Motor neuron (in vitro differentiated cells): ENCODE results near the gene APMAP. TPM values are rescaled to one million over a fixed set of nuclear protein-coding genes. Genes with fewer than 3 reads are reported as not detected.
"Not testable (repeated sequence)": the region's sequence is repeated elsewhere in the genome, so short reads cannot be mapped to it uniquely, and the experiment has no call there.

Experiments
- ATAC-seq, 8 experiments: fragments of 200-7000 bp; cut with Tn5 transposase; replicated peaks in 6 of 8; 2 replicates each; pipeline ENCODE4 v1.8.0; 2021; ENCODE audit warnings: mild to moderate bottlenecking in 8 of 8, moderate library complexity in 8 of 8
- H3K27ac ChIP-seq, 2 donors: fragments of 250-450 bp; sonication (Bioruptor Pico); 2 replicates each; pipeline ENCODE4 v1.9.0; 2021; ENCODE audit warnings: antibody characterized with exemption in 2 of 2, mild to moderate bottlenecking in 2 of 2, moderate library complexity in 1 of 2
- H3K4me1 ChIP-seq, 2 donors: fragments of 250-450 bp; sonication (Bioruptor Pico); replicated peaks in 1 of 2; 2 replicates each; pipeline ENCODE4 v1.6.1; 2021; ENCODE audit warnings: antibody characterized with exemption in 2 of 2, mild to moderate bottlenecking in 2 of 2, moderate library complexity in 1 of 2
- H3K4me3 ChIP-seq, 5 donors: fragments of 250-450 bp; sonication (Bioruptor Pico); 2 replicates each; pipeline ENCODE4 v1.9.0; 2021; ENCODE audit warnings: antibody characterized with exemption in 5 of 5, mild to moderate bottlenecking in 5 of 5, moderate library complexity in 4 of 5
- WGBS, 10 experiments: fragments of 450-650 bp; shearing (Covaris generic); methylation state at CpG; one replicate each; pipeline ENCODE4 v1.0.0; 2022; 5-methylcytosine and 5-hydroxymethylcytosine counted together
- in situ Hi-C, 9 experiments: fragments of 400-800 bp; cut with MboI; loops; one replicate each; pipeline ENCODE4 v1.15.0; 2021; ENCODE audit warnings: low sequenced_read_pairs in 9 of 9, low pct_unique_long_range_greater_than_20kb in 2 of 9; ENCODE audit not compliant: unreplicated experiment in 9 of 9
- total RNA-seq, 8 experiments: library from RNA; unstranded; fragments of 300-600 nt; gene quantifications; 2 replicates each; pipeline versions ENCODE4 v1.2.3 to v1.2.4, GENCODE V29; 2022

APMAP gene
- total RNA-seq, 8 experiments from 2014 or later: 47.5 to 163 (median 73.7) TPM

DNA sequence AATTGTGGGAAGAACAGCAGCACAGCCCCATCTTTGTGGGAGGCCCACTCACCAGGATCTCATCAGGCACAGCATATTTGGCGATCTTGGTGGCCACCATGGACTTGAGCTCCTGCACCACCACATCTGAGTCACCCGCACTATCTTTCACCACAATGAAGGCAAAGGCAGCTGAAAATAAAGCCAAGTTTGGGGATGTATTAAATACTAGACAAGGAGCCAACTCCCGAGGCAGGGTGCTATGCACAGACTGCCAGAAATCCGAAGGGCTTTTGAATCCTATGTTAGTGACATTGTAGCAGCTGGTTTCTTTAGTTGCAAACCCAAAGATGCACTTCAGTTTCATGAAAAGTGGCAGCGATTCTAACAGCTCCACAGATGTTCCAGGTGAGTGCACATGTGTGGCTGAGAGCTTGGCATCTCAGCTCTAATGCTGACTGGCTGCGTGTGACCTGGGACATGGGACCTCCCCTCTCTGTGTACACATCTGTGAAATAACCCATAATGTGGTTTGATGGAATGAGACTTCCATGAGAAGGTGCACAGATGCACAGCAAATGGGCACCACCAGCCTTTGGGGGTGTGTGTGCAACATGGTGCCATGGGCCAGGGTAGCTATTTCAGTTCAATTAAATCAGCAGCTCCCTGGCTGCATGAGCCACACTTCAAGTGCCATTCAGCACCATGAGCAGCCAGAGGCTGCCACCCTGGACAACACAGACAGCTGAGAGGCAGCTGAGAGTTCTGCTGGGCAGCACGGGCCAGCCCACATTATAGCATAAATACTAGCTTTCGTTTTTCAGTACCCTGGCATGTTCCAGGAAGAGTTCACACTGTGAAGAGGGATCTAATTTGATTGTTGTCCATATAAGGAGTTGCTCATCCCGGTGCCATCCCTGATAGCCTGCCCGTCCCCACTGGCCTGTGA is 16.9 kb upstream of the APMAP start:
- Histone ChIP-seq H3K4me3 (no peak overlapping the region), H3K4me1 (no peaks in the 10 kb centered on the region), H3K27ac (no peak overlapping the region)
- ATAC-seq: peak in 1 of 8 experiments; percentile 6
- in situ Hi-C loops: no loop called here
- WGBS, 10 experiments: 65 to 100% (median 77%) methylated on average over 1 to 4 of the region's 10 CpGs; no CpG with 5 or more reads in 4 of the 10 experiments

DNA sequence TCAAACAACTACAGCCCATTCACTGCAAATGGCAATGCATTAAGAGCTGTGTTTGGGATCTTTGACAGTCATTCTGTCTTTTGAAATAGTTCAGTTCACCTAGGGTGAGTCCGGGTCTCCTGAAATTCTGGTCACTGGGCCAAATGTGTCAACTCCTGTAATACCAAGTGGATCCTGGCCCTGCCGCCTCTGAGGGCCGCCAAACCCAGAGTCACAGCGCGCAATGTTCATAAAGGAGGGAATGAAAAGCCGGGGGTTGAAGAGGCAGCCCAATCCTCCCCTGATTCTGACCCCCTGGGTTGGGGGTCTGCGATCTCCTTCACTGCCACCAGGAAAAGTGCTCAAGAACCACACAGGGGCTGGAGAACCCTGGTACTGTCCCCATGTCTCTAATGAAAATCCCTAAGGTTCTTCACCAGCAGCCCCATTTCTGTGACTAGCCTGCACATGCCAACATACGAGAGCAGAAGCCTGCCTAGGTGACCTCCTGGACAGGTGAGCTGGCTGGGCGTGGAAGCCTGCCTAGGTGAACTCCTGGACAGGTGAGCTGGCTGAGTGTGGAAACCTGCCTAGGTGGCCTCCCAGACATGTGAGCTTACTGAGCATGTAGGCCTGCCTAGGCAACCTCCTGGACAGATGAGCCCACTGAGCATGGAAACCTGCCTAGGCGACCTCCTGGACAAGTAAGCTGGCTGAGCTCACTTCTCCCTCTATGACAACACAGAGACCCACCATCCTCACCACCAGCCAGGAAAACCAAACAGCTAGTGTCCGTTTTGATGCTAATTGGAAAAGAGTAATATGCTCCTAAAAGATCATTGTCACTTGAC is 16.1 kb upstream of the APMAP start:
- Histone ChIP-seq H3K27ac (no peak overlapping the region), H3K4me3 (no peak overlapping the region), H3K4me1 (no peaks in the 10 kb centered on the region)
- in situ Hi-C loops: no loop called here
- 0 to 98% (median 89%) methylated on average over 1 to 7 of the region's 11 CpGs; no CpG with 5 or more reads in 3 of the 10 experiments for WGBS, 10 experiments
- ATAC-seq: no peak

DNA sequence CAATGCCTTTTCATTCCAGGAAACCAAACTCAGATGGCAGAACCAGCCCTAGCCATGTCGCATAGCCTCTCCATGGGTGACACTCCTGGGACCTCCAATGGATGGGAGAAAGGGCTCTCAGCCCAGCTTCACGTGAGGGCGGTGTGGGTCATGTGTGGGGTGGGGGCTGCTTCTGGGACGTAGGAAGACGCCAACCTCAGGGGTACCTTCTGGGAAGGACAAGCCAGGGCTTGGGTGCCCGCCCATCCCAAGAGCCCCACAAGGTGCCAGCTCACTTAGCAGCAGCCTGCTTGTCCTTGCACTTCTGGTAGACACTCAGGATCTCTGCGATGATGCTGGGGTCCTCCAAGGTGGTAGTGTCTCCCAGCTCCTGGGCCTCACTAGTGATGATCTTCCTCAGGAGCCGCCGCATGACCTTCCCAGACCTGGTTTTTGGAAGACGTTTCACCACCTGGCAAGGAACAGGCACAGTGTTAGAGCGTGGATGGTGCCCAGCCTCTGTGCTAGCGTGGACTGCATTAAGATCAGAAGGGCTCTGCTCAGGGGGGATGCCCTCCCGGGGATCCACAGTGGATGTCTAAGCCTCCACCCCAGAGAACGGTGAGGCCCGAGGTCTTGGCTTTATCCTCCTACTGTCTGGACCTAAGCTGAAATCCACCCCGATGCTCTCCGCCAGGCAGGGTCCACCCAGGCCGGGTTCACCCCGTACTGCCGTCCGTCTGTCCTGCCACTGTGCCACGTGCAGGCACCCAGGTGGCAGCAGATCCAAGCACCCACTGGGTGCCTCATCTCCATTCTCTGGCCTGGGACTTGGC is 15.1 kb upstream of the APMAP start:
- 70 to 100% (median 92%) methylated on average over 2 to 6 of the region's 22 CpGs; no CpG with 5 or more reads in 3 of the 10 experiments for WGBS, 10 experiments
- Histone ChIP-seq H3K27ac (no peak overlapping the region), H3K4me3 (no peak overlapping the region), H3K4me1 (no peaks in the 10 kb centered on the region)
- in situ Hi-C loops: no loop called here
- ATAC-seq: no peak

DNA sequence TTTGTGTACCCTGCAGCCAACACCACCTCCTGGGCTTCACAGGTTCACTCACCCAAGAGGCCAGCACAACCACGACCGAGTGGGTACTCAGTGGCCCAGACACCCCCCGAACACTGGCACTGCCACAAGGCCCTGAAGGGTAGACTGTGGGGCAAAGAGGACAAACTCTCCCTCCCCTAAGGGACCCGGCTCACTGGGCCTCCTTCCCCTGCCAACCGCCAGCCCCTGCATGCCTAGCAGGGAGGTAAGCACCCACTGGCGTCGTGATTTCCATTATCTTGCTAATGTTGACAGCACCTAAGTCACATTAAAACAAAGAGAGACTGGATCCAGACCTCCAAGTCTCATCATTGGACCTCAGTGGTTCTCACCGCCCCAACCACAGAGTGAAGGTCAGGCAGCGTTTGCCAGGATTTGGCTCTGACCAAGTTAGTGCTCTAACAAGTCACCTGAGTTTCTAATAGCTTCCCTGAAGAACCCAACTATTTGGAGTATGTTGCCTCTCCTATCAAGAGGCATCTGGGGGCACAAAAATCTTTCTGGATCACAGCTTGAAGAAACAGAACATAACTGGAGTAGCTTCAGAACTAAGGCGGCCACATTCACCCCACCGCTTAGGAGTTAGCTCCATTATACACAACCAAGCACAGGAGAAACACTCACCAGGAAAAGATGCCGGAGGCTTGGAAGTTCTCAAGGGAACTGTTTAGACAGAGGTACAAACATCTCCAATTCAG is 14.0 kb upstream of the APMAP start:
- in situ Hi-C loops: no loop called here
- no peak for ATAC-seq
- no peak overlapping the region for H3K4me3 ChIP-seq
- no peaks in the 10 kb centered on the region for H3K4me1 ChIP-seq
- H3K27ac ChIP-seq: no peak overlapping the region
- 0 to 100% (median 89%) methylated on average over 1 to 5 of the region's 12 CpGs; no CpG with 5 or more reads in 2 of the 10 experiments for WGBS, 10 experiments

GRCh38 chr20:25005661-25006060 is 13.1 kb upstream of the APMAP start:
- WGBS, 10 experiments: 0 to 100% (median 83%) methylated on average over 1 to 7 of the region's 8 CpGs; no CpG with 5 or more reads in 1 of the 10 experiments
- Histone ChIP-seq H3K4me3 (no peak overlapping the region), H3K27ac (no peak overlapping the region), H3K4me1 (no peaks in the 10 kb centered on the region)
- in situ Hi-C loops: no loop called here
- peak in 1 of 8 experiments; percentile 39 for ATAC-seq

DNA sequence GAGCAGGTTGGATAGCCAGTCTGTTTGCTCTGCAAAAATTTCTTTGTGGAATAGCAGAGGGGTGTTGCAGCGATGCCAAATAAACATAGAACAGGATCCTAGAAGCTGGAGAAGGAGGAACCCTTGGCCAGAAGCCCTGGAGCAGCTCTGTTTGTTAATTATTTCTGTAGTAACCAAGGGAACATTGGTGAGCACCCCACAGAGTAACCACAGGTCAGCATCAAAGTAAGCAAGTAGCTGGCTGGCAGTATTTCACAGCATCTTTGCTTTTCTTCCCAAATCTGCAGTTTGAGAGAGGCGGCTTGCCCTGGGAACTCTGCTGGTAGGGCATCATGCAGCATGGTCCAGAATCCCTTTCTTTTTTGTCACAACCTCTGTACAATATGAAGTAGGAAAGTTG is 12.7 kb upstream of the APMAP start:
- Histone ChIP-seq H3K4me3 (no peak overlapping the region), H3K4me1 (no peaks in the 10 kb centered on the region), H3K27ac (no peak overlapping the region)
- WGBS, 10 experiments: 11 to 100% (median 60%) methylated on average over 1 to 2 of the region's 2 CpGs; no CpG with 5 or more reads in 5 of the 10 experiments
- peak in 1 of 8 experiments; percentile 88 for ATAC-seq
- in situ Hi-C loops: no loop called here

DNA sequence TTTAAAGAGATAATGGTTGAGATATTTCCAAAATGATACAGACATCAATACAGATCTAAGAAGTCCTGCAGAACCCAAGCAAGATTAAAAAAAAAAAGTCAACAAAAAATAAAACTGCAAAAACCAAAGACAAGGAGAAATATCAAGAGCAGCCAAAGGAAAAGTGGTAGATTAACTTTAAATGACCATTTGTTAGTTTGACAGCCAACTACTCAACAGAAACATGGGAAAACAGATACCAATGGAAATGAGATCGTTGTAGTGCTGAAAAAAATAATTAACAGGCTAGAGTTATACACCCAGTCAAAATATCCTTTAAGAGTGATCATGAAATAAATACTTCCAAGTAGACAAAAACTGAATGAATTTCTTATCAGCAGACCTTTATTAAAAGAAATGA is 10.5 kb upstream of the APMAP start:
- no peak overlapping the region for H3K27ac ChIP-seq
- 0 to 100% (median 67%) methylated on average over 1 of the region's 1 CpG; no CpG with 5 or more reads in 1 of the 10 experiments for WGBS, 10 experiments
- in situ Hi-C loops: no loop called here
- no peak overlapping the region for H3K4me3 ChIP-seq
- no peak for ATAC-seq
- H3K4me1 ChIP-seq: no peaks in the 10 kb centered on the region

DNA sequence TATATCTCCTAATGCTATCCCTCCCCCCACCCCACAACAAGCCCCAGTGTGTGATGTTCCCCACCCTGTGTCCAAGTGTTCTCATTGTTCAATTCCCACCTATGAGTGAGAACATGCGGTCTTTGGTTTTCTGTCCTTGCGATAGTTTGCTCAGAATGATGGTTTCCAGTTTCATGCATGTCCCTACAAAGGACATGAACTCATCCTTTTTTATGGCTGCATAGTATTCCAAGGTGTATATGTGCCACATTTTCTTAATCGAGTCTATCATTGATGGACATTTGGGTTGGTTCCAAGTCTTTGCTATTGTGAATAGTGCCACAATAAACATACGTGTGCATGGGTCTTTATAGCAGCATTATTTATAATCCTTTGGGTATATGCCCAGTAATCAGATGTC is 8.8 kb upstream of the APMAP start:
- in situ Hi-C loops: not testable (repeated sequence)

GRCh38 chr20:25000268-25000801 is 7.8 kb upstream of the APMAP start:
- no peak overlapping the region for H3K27ac ChIP-seq
- H3K4me3 ChIP-seq: no peak overlapping the region
- in situ Hi-C loops: no loop called here
- peak in 3 of 8 experiments; percentile 17 to 48 (median 41) for ATAC-seq
- WGBS, 10 experiments: 0 to 89% (median 23%) methylated on average over 1 to 3 of the region's 4 CpGs; no CpG with 5 or more reads in 2 of the 10 experiments
- peaks cover 1 to 3% of the 10 kb centered on the region in 2 donors for H3K4me1 ChIP-seq

More for the DNA sequence above, 8.8 kb upstream of the APMAP start:
- H3K27ac ChIP-seq, ATAC-seq, H3K4me3 ChIP-seq, H3K4me1 ChIP-seq: not testable (repeated sequence)
- WGBS, 10 experiments: 57 to 100% (median 89%) methylated on average over 1 to 2 of the region's 4 CpGs; no CpG with 5 or more reads in 4 of the 10 experiments

DNA sequence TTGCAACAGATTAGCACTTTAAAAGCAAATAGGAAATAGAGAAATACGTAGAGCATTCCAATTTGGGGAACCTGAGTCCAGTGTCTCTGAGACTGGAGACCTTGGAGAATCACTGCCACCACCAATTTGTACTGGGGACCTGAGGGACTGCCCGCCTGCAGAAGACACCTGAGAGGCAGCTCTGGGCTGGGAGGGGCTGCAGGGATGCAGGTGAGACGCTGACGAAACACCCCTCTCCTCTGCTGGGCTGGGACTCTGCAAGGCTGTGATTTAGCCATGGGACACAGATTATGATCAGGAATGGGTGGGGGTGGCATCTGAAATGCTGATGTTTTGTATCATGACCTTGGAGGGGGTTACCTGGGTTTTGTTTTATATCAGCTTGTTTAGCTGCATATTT is 7.0 kb upstream of the APMAP start:
- WGBS, 10 experiments: 0 to 100% (median 71%) methylated on average over 1 to 4 of the region's 4 CpGs; no CpG with 5 or more reads in 4 of the 10 experiments
- no peak for ATAC-seq
- Histone ChIP-seq H3K4me1 (peaks cover 8 to 9% of the 10 kb centered on the region in 2 donors), H3K27ac (no peak overlapping the region), H3K4me3 (no peak overlapping the region)
- in situ Hi-C loops: loop anchor here in 5 of 9 experiments (5.0 to 25.0 kb wide), 6 partner anchors 63 to 313 kb away; partner anchors contain the start of gene ENTPD6 (in 2 of the 5)

DNA sequence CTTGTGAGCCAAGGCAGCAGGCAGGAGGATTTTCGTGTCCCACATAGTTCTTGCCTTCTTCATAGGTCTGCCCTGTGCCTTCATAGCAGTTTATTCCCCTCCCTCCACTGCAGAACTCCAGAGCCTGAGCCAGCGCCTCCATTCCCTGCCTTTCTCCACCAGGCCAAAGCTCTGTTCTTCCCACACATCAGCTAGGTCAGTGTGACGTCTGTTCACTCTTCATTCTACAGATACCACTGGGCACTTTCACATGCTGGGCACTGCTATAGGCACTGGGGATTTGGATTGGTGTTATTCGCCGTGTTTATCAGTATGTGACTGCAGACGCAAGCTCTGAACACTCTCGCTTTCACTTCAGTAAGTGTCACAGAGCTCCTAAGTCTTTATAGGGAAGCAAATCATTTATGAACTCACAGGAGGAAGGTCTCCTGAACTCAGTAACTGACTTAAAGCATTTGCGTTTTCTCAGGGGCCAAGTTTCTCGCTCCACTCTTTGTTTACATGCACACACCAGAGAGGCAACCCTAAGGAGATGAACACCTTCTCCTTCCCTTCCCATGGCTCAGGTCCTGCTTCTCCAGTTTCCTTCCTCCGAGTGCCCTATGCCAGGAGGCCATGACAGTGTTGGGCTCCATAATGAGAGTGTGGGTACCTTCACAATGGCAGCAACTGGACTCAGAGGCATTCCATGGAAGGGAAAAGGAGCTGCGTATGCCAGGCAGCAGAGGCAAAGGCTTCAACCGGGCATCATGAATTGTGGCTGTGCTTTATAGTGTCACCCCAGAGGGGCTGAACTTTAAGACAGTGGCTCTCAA is 6.3 kb upstream of the APMAP start:
- ATAC-seq: no peak
- Histone ChIP-seq H3K4me3 (no peak overlapping the region), H3K27ac (no peak overlapping the region), H3K4me1 (peaks cover 11 to 16% of the 10 kb centered on the region in 2 donors)
- in situ Hi-C loops: loop anchor here in 5 of 9 experiments (5.0 to 25.0 kb wide), 6 partner anchors 63 to 313 kb away; partner anchors contain the start of gene ENTPD6 (in 2 of the 5)
- 50 to 85% (median 72%) methylated on average over 1 to 9 of the region's 12 CpGs; no CpG with 5 or more reads in 1 of the 10 experiments for WGBS, 10 experiments
